Measurements from ENCODE around the gene MRPL44. TPM values are rescaled to one million over a fixed set of nuclear protein-coding genes. Genes with fewer than 3 reads are reported as not detected.

Gene MRPL44
- total and polyA plus RNA-seq, 2 of the 13 experiments (the other 11 are each of a cell fraction or from before 2014, with no cell fraction given) = 38.4 to 78.0 TPM

- TF ChIP-seq ZNF414 (CRISPR knock-in tag; IDR thresholded peaks at IDR 0.05) = peak; percentile 97
- TF ChIP-seq EZH2 (conservative IDR thresholded peaks at IDR 0.05; ENCODE audit: low read depth, low read length) = no peak
- peak; percentile 99 for TF ChIP-seq SAP130 (CRISPR knock-in tag; IDR thresholded peaks at IDR 0.05; ENCODE audit: low read depth)
- peak; percentile 100 for TF ChIP-seq TFAP4 (IDR thresholded peaks at IDR 0.05; ENCODE audit: borderline replicate concordance, low read depth)
- peak; percentile 94; the same call in 1 of the 2 replicates for TF ChIP-seq ZBTB44 (CRISPR knock-in tag; IDR thresholded peaks at IDR 0.05)
- no peak; the same call in 1 of the 2 replicates for TF ChIP-seq MTF1 (CRISPR knock-in tag; IDR thresholded peaks at IDR 0.05)
- peak; percentile 79; the same call in 1 of the 2 replicates for TF ChIP-seq ZNF761 (CRISPR knock-in tag; conservative IDR thresholded peaks at IDR 0.05)
- peak; percentile 99 for TF ChIP-seq ZNF790 (CRISPR knock-in tag; IDR thresholded peaks at IDR 0.05; ENCODE audit: borderline replicate concordance)
- TF ChIP-seq AKNA (CRISPR knock-in tag; IDR thresholded peaks at IDR 0.05; ENCODE audit: borderline replicate concordance) = no peak
- TF ChIP-seq RBM39 (IDR thresholded peaks at IDR 0.05; ENCODE audit: low read depth, low read length, poor library complexity, severe bottlenecking) = peak; percentile 46
- TF ChIP-seq TIGD3 (CRISPR knock-in tag; IDR thresholded peaks at IDR 0.05; ENCODE audit: borderline replicate concordance) = no peak; the same call in 1 of the 2 replicates
- peak; percentile 96 for TF ChIP-seq CBX5 (CRISPR knock-in tag; IDR thresholded peaks at IDR 0.05; ENCODE audit: borderline replicate concordance)
- TF ChIP-seq CSRNP2 (CRISPR knock-in tag; conservative IDR thresholded peaks at IDR 0.05; ENCODE audit: low read depth) = no peak
- TF ChIP-seq STAG1 (CRISPR knock-in tag; IDR thresholded peaks at IDR 0.05) = peak; percentile 43
- no peak for TF ChIP-seq FOXJ3 (CRISPR knock-in tag; IDR thresholded peaks at IDR 0.05; ENCODE audit: borderline replicate concordance)
Observed at GRCh38 chr2:223944703-223945531, 12.3 kb upstream of the MRPL44 start, which contains the start of gene WDFY1 (continued).

Data from HepG2 (cell line).